ENCODE data around the gene OR2M3. TPM values are rescaled to one million over a fixed set of nuclear protein-coding genes. Genes with fewer than 3 reads are reported as not detected.

The OR2M3 gene
- total RNA-seq, 1 donor from 2014 or later: not detected

DNA sequence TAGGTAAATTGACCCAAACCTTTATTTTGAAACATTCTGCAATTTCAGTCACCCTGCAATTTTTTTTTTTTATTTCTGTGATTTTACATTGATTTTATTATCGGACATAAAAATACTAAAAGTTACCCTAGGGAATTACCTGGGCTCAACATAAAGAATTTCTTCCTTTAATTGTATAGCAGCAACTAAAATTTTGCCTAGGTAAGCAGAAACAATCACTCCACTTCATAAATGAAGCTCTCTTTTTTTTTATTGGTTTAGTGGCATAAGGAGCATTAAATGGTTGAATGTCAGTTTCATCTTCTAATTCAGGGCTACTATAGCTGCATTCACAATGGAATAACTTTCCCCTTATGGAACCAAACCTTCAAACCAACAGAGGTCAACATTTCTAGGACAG is 18.8 kb downstream of the OR2M3 start:
- Mint-ChIP-seq H3K9me3 (peaks cover 5% of the 10 kb centered on the region), H3K27me3 (no peaks in the 10 kb centered on the region), H3K4me3 (no peak overlapping the region), H3K4me1 (ENCODE audit: unreplicated experiment) (no peaks in the 10 kb centered on the region), H3K27ac (no peak overlapping the region), H3K36me3 (no peaks in the 10 kb centered on the region)
- DNase-seq (ENCODE audit: extremely low spot score, unreplicated experiment): no peak
- TF ChIP-seq, protein P1, sequence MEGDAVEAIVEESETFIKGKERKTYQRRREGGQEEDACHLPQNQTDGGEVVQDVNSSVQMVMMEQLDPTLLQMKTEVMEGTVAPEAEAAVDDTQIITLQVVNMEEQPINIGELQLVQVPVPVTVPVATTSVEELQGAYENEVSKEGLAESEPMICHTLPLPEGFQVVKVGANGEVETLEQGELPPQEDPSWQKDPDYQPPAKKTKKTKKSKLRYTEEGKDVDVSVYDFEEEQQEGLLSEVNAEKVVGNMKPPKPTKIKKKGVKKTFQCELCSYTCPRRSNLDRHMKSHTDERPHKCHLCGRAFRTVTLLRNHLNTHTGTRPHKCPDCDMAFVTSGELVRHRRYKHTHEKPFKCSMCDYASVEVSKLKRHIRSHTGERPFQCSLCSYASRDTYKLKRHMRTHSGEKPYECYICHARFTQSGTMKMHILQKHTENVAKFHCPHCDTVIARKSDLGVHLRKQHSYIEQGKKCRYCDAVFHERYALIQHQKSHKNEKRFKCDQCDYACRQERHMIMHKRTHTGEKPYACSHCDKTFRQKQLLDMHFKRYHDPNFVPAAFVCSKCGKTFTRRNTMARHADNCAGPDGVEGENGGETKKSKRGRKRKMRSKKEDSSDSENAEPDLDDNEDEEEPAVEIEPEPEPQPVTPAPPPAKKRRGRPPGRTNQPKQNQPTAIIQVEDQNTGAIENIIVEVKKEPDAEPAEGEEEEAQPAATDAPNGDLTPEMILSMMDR (conservative IDR thresholded peaks at IDR 0.05): no peak

DNA sequence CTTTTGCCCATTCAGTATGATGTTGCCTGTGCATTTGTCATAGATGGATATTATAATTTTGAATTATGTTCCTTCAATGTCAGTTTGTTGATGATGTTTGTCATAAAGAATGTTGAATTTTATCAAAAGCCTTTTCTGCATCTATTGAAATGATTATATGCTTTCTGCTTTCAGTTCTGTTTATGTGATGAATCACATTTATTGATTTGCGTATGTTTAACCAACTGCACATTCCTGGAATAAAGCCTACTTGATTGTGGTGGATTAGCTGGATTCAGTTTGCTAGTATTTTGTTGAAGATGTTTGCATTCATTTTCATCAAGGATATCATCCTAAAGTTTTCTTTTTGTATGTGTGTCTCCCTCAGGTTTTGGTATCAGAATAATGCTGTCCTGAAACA is 28.5 kb downstream of the OR2M3 start:
- H3K36me3 Mint-ChIP-seq: no peaks in the 10 kb centered on the region
- no peak for DNase-seq (ENCODE audit: extremely low spot score, unreplicated experiment)
- TF ChIP-seq, protein P1 (conservative IDR thresholded peaks at IDR 0.05): no peak
- H3K4me1 Mint-ChIP-seq (ENCODE audit: unreplicated experiment): no peaks in the 10 kb centered on the region
- peaks cover 9% of the 10 kb centered on the region for H3K9me3 Mint-ChIP-seq
- no peak overlapping the region for H3K4me3 Mint-ChIP-seq
- no peaks in the 10 kb centered on the region for H3K27me3 Mint-ChIP-seq
- no peak overlapping the region for H3K27ac Mint-ChIP-seq

DNA sequence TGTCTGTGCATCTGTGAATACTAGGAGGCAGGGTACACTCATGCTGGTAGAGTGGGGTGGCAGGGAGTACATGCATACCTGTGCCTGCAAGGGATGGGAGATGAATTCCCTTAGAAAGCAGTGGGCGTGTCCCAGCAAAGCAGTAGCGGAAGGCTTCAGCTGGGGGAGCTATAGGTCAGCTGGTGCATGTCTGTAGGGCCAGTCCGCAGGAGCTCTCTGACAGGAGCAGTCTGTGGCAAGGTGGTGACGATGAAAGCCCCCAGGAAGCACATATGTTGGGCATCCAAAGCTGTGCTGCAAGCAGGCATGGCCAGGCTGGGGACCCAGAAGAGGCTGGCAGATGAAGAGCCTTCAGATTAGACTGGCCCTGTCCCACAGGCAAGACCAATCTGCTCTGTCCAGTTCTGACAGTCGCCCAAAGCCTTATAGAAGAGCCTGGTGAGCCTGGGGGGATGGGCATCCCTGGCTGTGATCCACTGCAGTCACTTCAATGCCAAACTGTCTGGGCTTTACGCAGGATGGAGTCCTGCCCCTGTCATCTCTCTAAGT is 32.4 kb downstream of the OR2M3 start:
- H3K36me3 Mint-ChIP-seq: no peaks in the 10 kb centered on the region

DNA sequence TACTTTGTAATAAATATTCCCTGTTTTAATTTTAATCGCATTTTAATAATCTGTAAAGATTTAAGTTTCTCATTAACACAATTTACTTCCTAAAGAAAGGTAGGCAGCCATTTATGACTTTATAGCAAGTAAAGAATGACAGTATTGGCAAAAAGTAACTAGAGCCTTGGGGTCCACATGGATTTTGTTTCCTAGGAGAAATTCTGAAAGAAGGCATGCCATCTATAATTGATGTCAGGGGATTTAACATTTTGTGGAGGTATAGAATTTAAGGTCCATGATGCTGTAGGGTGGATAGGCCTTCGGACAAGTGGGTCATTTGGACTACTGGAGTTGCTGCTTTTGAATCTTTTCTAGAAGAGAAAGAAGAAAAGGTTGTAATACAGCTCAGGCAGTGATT is 34.1 kb downstream of the OR2M3 start, which contains the start of gene OR2M4:
OR2M4 (plus strand) TSS at position 301 of the 400 bp plus-strand sequence. CDS start 7,512 bp downstream, outside the sequence.
- Mint-ChIP-seq H3K36me3 (no peaks in the 10 kb centered on the region), H3K4me3 (no peak within 1 kb of the TSS), H3K27ac (no peak within 1 kb of the TSS), H3K4me1 (ENCODE audit: unreplicated experiment) (no peaks in the 10 kb centered on the region), H3K9me3 (peaks cover 12% of the 10 kb centered on the region), H3K27me3 (no peaks in the 10 kb centered on the region)
- DNase-seq (ENCODE audit: extremely low spot score, unreplicated experiment): no peak
- TF ChIP-seq, protein P1 (conservative IDR thresholded peaks at IDR 0.05): no peak

More for the DNA sequence above, 32.4 kb downstream of the OR2M3 start:
- Mint-ChIP-seq H3K27me3 (no peaks in the 10 kb centered on the region), H3K4me1 (ENCODE audit: unreplicated experiment) (no peaks in the 10 kb centered on the region), H3K9me3 (peaks cover 5% of the 10 kb centered on the region), H3K4me3 (no peak overlapping the region), H3K27ac (no peak overlapping the region)
- no peak for DNase-seq (ENCODE audit: extremely low spot score, unreplicated experiment)
- TF ChIP-seq, protein P1 (conservative IDR thresholded peaks at IDR 0.05): no peak

DNA sequence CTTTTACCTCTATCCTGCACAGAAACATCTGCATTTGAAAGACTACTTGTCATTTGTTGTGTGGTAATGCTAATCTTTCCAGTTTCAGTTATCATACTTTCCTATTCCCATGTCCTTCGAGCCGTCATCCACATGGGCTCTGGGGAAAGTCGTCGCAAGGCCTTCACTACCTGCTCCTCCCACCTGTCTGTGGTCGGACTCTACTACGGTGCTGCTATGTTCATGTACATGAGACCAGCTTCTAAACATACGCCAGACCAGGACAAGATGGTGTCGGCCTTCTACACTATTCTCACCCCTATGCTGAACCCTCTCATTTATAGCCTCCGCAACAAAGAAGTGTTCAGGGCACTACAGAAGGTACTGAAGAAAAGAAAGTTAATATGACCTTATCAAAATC is 42.4 kb downstream of the OR2M3 start:
- no peak overlapping the region for H3K27ac Mint-ChIP-seq
- no peak overlapping the region for H3K4me3 Mint-ChIP-seq
- DNase-seq (ENCODE audit: extremely low spot score, unreplicated experiment): no peak
- H3K36me3 Mint-ChIP-seq: no peaks in the 10 kb centered on the region
- TF ChIP-seq, protein P1 (conservative IDR thresholded peaks at IDR 0.05): no peak
- no peaks in the 10 kb centered on the region for H3K4me1 Mint-ChIP-seq (ENCODE audit: unreplicated experiment)
- no peaks in the 10 kb centered on the region for H3K27me3 Mint-ChIP-seq
- peaks cover 9% of the 10 kb centered on the region for H3K9me3 Mint-ChIP-seq

All from type B pancreatic cell (in vitro differentiated cells).